Stimulated activated CD4-positive, alpha-beta T cell treated with anti-CD3 and anti-CD28 coated beads, Interleukin-4, amount 100 ng/mL, for 24 hours (primary cell): ENCODE measurements around the gene EME1.

Source experiments
- DNase-seq: peaks from one replicate; pipeline ENCODE4 v3.0.0-alpha.2; 2020

EME1 gene

DNA sequence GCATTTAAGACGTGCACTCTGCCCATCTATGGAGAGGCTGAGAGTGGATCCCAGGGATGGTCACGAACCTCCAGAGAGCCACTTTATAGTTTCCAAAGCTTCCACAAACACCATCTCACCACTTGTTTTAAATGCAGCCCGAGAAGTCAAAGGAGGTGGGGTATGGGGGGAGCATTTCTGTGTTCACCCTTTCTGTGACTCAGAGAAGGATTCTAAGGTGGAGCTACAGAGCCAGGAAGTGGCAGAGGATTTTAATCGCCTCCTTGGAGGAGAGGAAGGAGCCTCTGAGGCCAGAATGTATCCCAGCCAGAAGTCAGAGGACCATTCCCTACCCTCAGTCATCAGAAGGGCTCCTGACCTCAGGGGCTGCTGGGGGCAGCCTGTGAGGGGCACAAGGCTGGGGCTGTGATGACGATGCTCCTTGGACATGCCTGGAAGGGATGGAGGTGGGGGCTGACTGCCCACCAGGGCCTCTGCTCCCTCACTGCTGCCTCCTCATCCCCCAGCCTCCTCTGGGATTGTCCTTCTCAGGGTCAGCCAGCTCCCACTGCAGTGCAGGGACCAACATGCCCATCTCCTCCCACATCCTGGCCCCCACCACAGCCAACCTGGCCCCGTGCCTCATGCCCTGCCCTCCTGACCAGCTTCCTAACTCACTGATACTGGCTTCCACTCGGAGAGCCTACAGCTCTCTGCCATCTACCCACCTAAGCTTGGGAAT lies 24.3 kb upstream of the EME1 start:
- DNase-seq: no peak

DNA sequence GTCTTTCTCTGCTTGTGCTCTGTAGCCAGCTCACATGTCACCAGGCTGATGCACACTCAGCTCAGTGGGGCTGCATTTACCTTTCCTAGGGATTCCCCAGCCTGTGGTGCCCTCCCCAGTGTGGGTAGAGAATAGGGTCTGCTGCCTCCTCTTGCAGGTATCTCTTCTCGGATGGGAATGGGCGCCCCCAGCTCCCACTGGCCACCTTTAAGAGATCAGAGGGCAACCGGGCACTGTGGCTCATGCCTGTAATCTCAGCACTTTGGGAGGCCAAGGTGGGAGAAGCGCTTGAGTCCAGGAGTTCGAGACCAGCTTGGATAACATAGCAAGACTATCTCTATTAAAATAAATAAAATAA lies 23.8 kb upstream of the EME1 start:
- no peak for DNase-seq

DNA sequence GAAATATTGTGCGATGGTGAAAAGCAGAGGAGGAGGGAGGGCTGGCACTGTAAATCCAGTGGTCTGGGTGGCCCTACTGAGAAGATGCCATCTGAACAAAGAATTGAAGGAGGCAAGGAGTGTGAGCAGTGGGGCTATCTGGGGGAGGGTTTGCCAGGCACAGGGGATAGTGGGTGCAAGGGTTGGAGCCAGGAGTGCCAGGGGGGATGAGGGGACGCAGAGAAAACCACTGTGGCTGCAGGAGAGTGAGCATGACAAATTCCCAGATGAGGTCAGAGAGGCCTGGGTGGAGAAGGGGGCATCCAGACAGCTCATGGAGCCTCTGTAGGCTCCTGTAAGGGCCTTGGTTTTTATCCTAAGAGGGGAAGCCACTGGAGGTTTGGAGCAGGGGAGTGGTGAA lies 22.3 kb upstream of the EME1 start:
- no peak for DNase-seq

- DNase-seq: no peak
These were observed 20.8 kb upstream of the EME1 start for GRCh38 chr17:50352072-50352692.

DNA sequence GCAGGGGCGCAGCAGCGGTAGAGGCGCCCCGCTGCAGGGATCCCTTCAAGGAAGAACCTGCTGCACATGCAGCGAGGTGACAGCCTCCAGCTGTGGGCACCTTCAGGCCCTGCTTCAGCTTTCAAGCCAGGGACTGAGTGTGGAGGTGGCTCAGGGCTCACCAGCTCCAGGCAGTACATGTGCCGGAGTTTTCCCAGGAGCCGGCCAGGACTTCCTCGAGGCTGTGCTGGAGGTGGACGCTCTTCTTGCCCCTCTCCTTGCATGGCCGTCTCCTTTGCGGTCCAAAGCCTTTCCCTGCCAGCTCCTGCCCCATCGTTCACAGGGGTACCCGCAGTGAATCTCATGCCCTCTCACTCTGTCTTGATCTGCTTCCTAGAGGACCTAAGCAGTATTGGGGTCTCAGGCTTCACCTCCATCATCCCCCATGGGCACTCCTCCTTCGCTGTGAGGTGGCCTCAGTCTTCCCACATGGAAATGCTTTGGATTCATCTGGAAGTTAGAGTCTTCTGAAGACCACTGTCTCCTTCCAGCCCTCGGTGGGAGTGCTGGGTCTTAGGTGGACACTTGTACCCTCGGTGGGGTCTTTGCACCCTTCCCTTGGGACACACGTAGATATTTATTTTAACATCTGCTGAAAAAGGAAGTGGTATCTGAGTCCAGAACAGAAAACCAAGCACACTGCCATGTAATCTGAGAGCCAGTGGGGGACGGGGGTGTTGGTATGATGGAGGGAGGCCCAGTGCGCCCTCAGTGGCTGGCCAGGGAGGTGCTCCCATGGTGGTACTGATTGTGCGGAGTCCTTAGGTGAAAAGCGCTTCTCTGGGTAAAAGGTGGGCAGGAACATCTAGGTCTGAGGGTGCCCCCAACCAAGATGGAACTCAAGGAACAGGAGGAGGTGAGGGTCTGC lies 20.1 kb upstream of the EME1 start:
- DNase-seq: no peak

DNA sequence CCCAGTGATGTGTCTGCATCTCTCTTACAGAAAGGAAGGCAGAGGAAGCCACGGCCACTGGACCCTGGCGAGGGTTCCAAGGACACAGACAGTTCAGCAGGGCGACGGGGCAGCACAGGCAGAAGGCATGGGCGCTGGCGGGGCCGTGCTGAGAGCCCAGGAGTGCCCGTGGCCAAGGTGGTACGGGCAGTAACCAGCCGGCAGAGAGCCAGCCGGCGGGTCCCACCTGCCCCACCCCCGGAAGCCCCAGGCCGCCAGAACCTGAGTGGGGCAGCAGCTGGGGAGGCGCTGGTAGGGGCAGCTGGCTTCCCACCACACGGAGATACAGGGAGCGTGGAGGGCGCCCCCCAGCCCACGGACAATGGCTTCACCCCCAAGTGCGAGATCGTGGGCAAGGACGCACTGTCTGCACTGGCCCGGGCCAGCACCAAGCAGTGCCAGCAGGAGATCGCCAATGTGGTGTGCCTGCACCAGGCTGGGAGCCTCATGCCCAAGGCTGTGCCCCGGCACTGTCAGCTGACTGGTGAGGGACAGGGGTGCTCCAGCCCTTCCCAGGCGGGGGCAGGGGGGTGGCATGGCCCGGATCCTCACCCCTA lies 19.3 kb upstream of the EME1 start:
- DNase-seq: no peak

GRCh38 chr17:50354198-50354597 lies 18.8 kb upstream of the EME1 start:
- no peak for DNase-seq

GRCh38 chr17:50354776-50355175 lies 18.3 kb upstream of the EME1 start:
- DNase-seq: no peak

DNA sequence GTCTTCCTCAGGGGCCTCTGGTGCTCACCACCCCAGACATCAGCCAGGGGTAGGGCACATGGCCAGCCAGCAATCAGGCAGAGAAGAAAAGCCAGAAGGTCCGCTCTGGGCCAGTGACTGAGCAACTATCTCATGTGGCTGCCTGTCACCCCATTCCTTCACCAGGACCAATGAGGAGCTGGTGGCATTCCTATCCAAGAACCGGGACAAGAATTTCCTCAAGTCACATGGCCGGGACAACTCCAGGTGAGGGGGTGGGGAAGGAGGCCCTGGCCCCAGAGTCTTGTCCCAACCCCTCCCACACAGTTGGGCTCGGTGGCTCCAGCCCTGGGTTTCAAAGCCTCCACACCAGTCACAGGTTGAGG lies 17.7 kb upstream of the EME1 start:
- DNase-seq: no peak

GRCh38 chr17:50355701-50356341 lies 17.2 kb upstream of the EME1 start:
- DNase-seq: no peak

DNA sequence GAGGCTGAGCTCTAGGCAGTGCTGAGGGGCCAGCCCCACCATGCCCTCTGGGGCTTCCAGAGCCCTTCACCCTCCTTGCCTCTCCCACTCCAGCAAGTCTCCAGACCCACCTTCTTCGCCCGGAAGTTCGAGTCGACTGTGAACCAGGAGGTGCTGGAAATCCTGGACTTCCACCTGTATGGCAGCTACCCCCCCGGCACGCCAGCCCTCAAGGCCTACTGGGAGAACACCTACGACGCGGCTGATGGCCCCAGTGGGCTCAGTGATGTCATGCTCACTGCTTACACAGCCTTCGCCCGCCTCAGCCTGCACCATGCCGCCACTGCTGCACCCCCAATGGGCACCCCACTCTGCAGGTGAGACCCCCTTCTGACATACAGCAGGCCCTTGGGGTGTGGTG lies 16.6 kb upstream of the EME1 start:
- DNase-seq: no peak

DNA sequence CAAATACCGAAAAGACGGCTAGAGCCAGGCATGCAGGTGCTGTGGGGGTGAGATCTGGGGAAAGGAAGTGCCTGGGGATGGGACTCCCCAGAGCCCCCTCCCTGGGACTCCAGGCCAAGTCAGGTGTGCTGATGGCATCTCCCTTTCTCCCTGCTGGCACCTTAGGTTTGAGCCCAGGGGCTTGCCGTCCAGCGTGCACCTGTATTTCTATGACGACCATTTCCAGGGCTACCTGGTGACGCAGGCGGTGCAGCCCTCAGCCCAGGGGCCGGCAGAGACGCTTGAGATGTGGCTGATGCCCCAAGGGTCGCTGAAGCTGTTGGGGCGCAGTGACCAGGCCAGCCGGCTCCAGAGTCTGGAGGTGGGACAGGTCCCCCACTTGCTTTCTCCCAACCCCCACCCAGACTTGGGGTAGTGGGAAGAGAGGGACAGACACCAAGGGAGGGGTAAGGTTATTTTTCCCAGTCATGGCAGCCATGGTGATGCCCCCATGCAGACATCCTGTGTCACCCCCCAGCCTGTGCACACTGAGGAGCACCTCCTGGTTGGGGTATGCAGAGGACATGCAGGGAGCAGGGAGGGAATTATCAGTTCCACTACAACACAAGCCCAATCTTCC lies 16.0 kb upstream of the EME1 start:
- no peak for DNase-seq

GRCh38 chr17:50358177-50358576 lies 14.9 kb upstream of the EME1 start:
- DNase-seq: no peak

DNA sequence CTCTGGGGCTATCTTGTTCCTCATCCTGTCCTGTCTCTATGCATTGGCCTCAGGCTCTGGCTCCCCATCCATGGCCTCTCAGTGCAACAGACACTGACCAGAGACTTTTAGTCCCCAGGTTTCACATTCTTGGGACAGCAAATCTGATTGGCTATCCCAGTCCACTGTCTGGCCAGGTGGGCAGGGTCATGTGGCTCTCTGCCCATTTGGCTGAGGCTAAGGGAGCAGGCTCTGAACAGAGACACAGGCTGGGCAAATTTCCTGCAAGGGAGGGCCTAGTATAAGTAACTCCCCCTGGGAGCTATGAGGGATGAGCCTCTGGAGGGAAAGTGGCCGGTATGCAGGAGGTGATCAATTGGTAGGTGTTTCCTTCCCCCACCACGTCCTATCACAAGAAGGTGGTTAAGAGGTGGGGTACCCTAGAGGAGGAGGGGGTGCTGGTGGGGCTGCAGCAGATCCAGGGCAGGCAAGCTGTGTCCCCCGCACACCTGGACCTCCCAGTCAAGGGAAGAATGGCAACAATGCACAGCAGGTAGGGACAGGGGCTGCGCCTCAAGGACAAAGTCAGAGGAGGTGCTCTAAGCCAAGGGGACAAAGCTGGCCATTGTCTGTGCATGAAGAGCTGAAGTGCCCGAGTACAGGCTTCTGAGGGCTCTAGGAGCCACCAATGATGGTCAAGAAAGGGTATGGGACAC lies 13.9 kb upstream of the EME1 start:
- DNase-seq: no peak

DNA sequence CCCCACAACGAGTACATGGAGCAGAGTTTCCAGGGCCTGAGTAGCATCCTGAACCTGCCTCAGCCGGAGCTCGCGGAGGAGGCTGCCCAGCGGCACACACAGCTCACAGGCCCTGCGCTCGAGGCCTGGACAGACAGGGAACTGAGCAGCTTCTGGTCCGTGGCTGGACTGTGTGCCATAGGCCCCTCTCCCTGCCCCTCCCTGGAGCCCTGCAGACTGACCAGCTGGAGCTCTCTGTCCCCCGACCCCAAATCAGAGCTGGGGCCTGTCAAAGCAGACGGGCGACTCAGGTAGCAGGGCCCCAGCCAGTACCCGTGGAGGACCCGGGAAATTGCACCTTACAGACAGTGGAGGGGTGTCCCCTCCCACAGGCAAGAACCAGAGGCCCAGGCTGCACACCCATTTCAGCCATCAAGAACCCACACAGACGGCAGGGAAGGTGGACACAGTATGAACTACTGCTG lies 13.0 kb upstream of the EME1 start:
- no peak for DNase-seq

GRCh38 chr17:50360486-50361115 lies 12.4 kb upstream of the EME1 start:
- DNase-seq: no peak

DNA sequence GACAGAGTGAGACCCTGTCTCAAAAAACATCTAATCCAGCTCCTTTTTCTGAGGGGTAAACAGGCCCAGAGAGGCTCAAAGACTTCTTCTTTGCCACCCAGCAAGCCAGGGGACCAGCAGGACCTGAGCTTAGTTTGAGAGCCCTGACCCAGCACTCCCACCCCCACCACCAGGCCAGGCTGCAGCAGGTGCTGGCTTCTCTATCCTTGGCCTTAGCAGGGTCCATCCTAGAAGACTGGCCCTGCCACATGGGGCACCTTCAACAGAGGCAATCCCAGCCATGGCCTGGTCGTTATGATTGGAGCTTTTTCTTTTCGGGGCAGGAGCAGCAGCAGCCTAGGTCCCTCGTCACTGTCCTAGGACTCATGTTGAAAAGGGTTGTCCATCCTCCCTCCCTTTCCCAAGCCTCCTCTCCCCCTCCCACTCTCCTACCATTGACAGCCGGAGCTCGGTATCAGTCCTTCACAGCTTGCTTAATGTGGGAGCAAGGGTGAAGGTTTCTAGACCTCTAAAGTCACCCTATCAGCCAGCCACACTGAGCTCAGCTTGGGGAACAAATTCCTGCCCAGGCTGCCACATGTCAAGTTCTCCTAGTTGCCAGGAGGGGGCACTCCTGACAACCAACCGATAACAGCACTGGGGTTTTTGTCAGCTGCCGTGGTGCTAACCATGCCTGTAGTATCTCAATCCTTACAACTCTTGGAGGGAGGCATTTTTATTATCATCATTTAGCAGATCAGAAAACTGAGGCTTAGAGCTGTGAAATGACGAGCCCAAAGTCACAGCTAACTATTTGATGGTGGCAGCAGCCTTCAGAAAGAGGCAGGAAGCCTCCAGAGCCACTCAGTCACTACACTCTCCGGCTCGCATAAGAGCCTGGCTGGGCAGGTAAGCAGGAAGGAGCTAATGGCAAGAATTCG lies 11.2 kb upstream of the EME1 start:
- peak; percentile 66 for DNase-seq

GRCh38 chr17:50362661-50363060 lies 10.4 kb upstream of the EME1 start:
- DNase-seq: no peak

DNA sequence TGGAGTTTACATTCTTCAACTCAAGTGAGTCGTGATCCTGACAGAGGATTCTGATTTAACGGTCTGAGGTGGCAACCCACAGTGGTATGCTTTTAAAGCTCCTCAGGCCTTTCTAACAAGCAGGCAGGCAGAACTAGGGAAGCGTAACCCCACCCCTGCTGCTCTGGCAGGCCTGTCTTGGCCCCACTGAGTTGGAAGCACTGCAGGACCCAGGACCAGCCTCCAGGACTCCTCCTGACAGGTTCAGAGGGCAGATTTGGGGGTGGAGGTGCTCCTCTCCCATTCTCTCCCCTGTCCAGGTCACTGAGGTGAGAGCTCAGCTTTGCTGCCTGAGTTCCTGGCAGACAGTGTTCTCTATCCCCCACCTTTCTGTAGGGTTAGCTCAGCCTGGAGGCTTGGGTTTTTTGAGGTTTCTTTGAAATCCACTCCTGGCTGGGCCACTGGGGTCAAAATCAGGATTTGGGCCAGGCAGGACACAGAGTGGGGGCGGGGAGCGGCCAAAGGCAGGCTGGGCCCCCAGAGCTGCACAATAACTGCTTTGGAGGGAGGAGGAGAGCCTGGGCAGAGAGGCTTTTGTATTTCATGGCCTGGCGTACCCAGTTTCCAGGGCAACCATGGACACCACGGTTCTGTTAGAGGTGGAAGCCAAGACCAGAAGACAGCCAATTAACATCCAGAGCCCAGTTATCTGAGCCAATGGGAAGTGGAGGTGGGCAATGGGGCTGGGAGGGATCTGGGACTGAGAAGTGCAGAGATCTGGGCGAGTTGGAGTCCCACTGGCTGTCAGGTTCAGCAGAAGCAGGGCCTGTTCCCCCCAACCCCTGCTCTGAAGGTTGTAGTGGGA lies 9.6 kb upstream of the EME1 start:
- no peak for DNase-seq
